HepG2 (cell line): ENCODE measurements around the gene ANKRD36C. TPM values are rescaled to one million over a fixed set of nuclear protein-coding genes. Genes with fewer than 3 reads are reported as not detected.
"Not testable (repeated sequence)": the region's sequence is repeated elsewhere in the genome, so short reads cannot be mapped to it uniquely, and the experiment has no call there.

Experiments
- ATAC-seq: fragments of 200-7000 bp; cut with Tn5 transposase; 3 replicates; pipeline ENCODE4 v1.9.1; 2020; ENCODE audit warnings: mild to moderate bottlenecking, moderate library complexity
- BruUV-seq: library from RNA; stranded (reverse); fragments of 400-500 nt; replicated peaks from 2 replicates; lab custom pipeline; 2021; lab: Mats Ljungman, UMichigan
- CTCF ChIA-PET: fragments of 300-600 bp; formaldehyde crosslinking; extraction: SDS; loops from one replicate; lab custom pipeline; 2021; ENCODE audit warnings: low total read pairs, inconsistent platforms, low intra/inter-chr PET ratio; lab: Yijun Ruan, JAX
- POLR2A ChIA-PET: fragments of 350-600 bp; sonication (Branson Sonifier 250); formaldehyde crosslinking; loops from one replicate; lab custom pipeline; 2020; ENCODE audit warnings: antibody characterized with exemption, inconsistent platforms; lab: Yijun Ruan, JAX
- DNase-seq: peaks from one replicate; pipeline ENCODE4 v3.0.0-alpha.2; 2015; ENCODE audit warnings: low spot score
- FAIRE-seq: peaks from 3 replicates; lab custom pipeline; 2011; peaks lifted over from hg19 to GRCh38; lab: Jason Lieb, UNC
- H2AFZ ChIP-seq: one replicate; pipeline ENCODE4 v1.6.1; 2011; ENCODE audit warnings: low read length, inconsistent platforms
- H3K27ac ChIP-seq: fragments of 300-600 bp; 3 replicates; pipeline ENCODE4 v1.8.0; 2011; ENCODE audit warnings: mixed run types, mild to moderate bottlenecking, mixed read lengths, low read length, inconsistent platforms; ENCODE audit not compliant: insufficient read depth; ENCODE audit errors: extremely low read length
- H3K27me3 ChIP-seq, 2 experiments: fragments of 200-600 bp in 1 of 2; 2 replicates in 1 of 2; 3 replicates in 1 of 2; pipeline versions ENCODE4 v1.6.0 to v1.8.0; 2011; ENCODE audit warnings: low read length in 2 of 2, mild to moderate bottlenecking in 2 of 2, moderate library complexity in 2 of 2, inconsistent platforms in 1 of 2; ENCODE audit not compliant: insufficient read depth in 2 of 2, control insufficient read depth in 1 of 2
- H3K36me3 ChIP-seq, 2 experiments: fragments of 200-600 bp in 1 of 2; replicated peaks in 1 of 2; 2 replicates in 1 of 2; 3 replicates in 1 of 2; pipeline versions ENCODE4 v1.5.1 to v1.8.0; 2011; ENCODE audit warnings: low read length in 2 of 2, inconsistent platforms in 1 of 2; ENCODE audit not compliant: insufficient read depth in 2 of 2, control insufficient read depth in 1 of 2
- H3K4me1 ChIP-seq: 2 replicates; pipeline ENCODE4 v1.5.1; 2012; ENCODE audit warnings: low read length, inconsistent platforms; ENCODE audit not compliant: insufficient read depth
- H3K4me2 ChIP-seq: 2 replicates; pipeline ENCODE4 v1.6.0; 2011; ENCODE audit warnings: low read depth, low read length, inconsistent platforms
- H3K4me3 ChIP-seq, 3 experiments: fragments of 200-600 bp in 1 of 3; sonication (generic), shearing (Covaris generic) in 1 of 3; replicated peaks in 1 of 3; 2 replicates each; pipeline ENCODE4 v1.5.1; 2011 to 2016; ENCODE audit warnings: low read length in 3 of 3, inconsistent platforms in 2 of 3, low read depth in 2 of 3, mild to moderate bottlenecking in 2 of 3, control low read depth in 1 of 3, mixed read lengths in 1 of 3; ENCODE audit not compliant: insufficient read depth in 1 of 3
- H3K79me2 ChIP-seq: one replicate; pipeline ENCODE4 v1.6.1; 2011; ENCODE audit warnings: low read length, inconsistent platforms; ENCODE audit not compliant: insufficient read depth
- H3K9ac ChIP-seq: 2 replicates; pipeline ENCODE4 v1.6.0; 2011; ENCODE audit warnings: mild to moderate bottlenecking, low read depth, low read length, inconsistent platforms; ENCODE audit not compliant: insufficient read depth
- H3K9me3 ChIP-seq: 2 replicates; pipeline ENCODE4 v1.5.1; 2012; ENCODE audit warnings: mild to moderate bottlenecking, low read length
- H4K20me1 ChIP-seq: 2 replicates; pipeline ENCODE4 v1.6.0; 2011; ENCODE audit warnings: inconsistent platforms, mild to moderate bottlenecking, low read length, moderate library complexity; ENCODE audit not compliant: insufficient read depth
- WGBS: methylation state at CpG from one replicate; pipeline ENCODE4 v1.1.6; 2017; ENCODE audit warnings: low lambda C conversion rate; 5-methylcytosine and 5-hydroxymethylcytosine counted together
- in situ Hi-C: cut with HindIII; loops from 2 replicates; pipeline ENCODE4 v1.10.0; 2017; ENCODE audit warnings: low pct_unique_long_range_greater_than_20kb; ENCODE audit not compliant: extremely low pct_ligation_motif_present
- intact Hi-C: fragments of 100-400 bp; cut with micrococcal nuclease; formaldehyde crosslinking; loops from one replicate; pipeline ENCODE4 v1.10.0; 2022; ENCODE audit not compliant: unreplicated experiment
- polyA plus RNA-seq, 8 experiments: library from polyadenylated mRNA; depleted of rRNA in 3 of 8; stranded (reverse) in 7 of 8; unstranded in 1 of 8; fragments of >200 nt; fragmentation: Illumina TruSeq in 4 of 8; extraction: Trizol in 4 of 8; gene quantifications; 2 replicates each; pipeline versions ENCODE4 v1.2.1 to v1.2.3, GENCODE V29; 2011 to 2016; ENCODE audit warnings: low read depth in 4 of 8, missing spikeins in 1 of 8, mixed read lengths in 1 of 8; ENCODE audit not compliant: insufficient read depth in 1 of 8
- total RNA-seq, 5 experiments: library from RNA; depleted of rRNA; stranded (reverse); fragments of >200 nt; fragmentation: Illumina TruSeq; extraction: Trizol; gene quantifications; 2 replicates each; pipeline ENCODE4 v1.2.3, GENCODE V29; 2016; ENCODE audit warnings: low read depth in 1 of 5

ANKRD36C gene
- total and polyA plus RNA-seq, 2 of the 13 experiments (the other 11 are each of a cell fraction or from before 2014, with no cell fraction given): 5.4 to 36.2 TPM

DNA sequence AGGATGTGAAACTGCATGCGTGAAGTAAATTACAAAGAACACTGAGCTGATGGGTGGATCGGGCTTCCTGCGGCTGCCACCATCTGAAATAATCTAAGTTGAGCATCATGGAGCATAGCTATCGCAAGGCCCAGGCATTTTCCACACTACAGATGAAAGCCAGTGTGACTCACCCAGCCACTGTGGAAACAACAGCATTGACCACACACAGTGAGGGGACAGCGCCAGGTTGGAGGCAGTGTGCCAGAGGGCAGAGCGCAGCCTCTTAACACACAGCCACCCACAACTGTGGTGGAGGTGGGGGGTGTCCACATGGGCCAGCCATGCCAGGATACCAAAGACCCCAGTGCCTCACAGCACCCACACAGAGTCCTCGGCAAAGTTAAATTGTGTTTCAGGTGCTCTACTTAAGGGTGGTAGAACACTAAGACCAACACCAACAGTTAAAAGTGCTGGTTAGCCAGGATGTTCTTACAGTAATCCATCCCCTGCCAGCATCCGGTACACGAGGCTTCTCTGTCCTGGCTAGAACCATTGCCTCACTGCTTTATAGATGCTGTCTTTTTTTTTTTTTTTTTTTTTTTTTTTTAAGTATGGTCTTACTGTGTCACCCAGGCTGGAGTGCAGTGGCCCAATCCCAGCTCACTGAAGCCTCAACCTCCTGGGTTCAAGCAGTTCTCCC is 28.4 kb upstream of the ANKRD36C start:
- H3K4me3 ChIP-seq, CTCF ChIA-PET, H3K79me2 ChIP-seq, ATAC-seq, H3K27me3 ChIP-seq, BruUV-seq, H3K4me1 ChIP-seq, DNase-seq, H2AFZ ChIP-seq, H3K9ac ChIP-seq, H3K36me3 ChIP-seq, FAIRE-seq, H3K4me2 ChIP-seq, H3K27ac ChIP-seq, H4K20me1 ChIP-seq, POLR2A ChIA-PET, H3K9me3 ChIP-seq: not testable (repeated sequence)
- in situ Hi-C loops: loop anchor here (25.0 kb wide), 1 partner anchor 92 kb away; the partner anchor contains the start of gene ADRA2B
- intact Hi-C loops: loop anchor here (10.0 kb wide), 2 partner anchors 95 to 155 kb away; partner anchors contain the start of gene ADRA2B
- 20% methylated on average over 2 of the region's 9 CpGs for WGBS

GRCh38 chr2:96016321-96016720 is 24.7 kb upstream of the ANKRD36C start:
- POLR2A ChIA-PET, H2AFZ ChIP-seq, H3K9me3 ChIP-seq, H3K36me3 ChIP-seq, H3K79me2 ChIP-seq, H3K27ac ChIP-seq, CTCF ChIA-PET, ATAC-seq, FAIRE-seq, H3K4me3 ChIP-seq, H3K4me1 ChIP-seq, H3K4me2 ChIP-seq, H4K20me1 ChIP-seq, H3K9ac ChIP-seq, BruUV-seq, intact Hi-C loops, H3K27me3 ChIP-seq, DNase-seq: not testable (repeated sequence)
- in situ Hi-C loops: loop anchor here (25.0 kb wide), 1 partner anchor 96 kb away; the partner anchor contains the start of gene ADRA2B
- 2% methylated on average over 4 of the region's 4 CpGs for WGBS

DNA sequence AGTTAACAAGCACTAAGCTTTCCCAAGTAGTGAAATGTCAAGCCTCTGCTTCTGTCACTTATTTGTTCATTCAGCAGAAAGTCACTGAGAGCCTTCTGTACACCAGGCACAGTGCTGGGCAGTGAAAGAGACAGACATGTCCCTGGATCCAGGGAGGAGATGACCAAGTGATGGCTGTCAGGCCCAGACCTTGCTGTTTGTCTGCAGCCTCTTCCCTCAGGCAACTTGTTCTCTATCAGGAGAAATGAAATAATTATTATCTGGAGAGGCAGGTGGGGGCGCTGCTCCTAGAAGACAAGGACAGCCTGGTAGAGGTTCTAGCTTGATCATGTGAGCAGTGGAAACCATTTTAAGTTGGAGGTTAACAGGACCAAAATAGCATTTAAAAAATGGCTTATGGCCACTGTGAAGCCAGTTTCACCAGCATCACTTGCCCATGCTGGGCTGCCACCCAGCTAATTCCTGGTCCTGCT is 21.2 kb upstream of the ANKRD36C start:
- H2AFZ ChIP-seq, intact Hi-C loops, H3K4me2 ChIP-seq, H3K79me2 ChIP-seq, DNase-seq, H3K27me3 ChIP-seq, ATAC-seq, CTCF ChIA-PET, H3K9me3 ChIP-seq, POLR2A ChIA-PET, H3K4me3 ChIP-seq, H3K27ac ChIP-seq, H3K36me3 ChIP-seq, H3K4me1 ChIP-seq, BruUV-seq, FAIRE-seq, H3K9ac ChIP-seq, H4K20me1 ChIP-seq: not testable (repeated sequence)
- WGBS: 10% methylated on average over 1 of the region's 1 CpG
- in situ Hi-C loops: loop anchor here (25.0 kb wide), 1 partner anchor 99 kb away; the partner anchor contains the start of gene ADRA2B

- DNase-seq, H3K4me2 ChIP-seq, H3K4me3 ChIP-seq, H2AFZ ChIP-seq, H3K9me3 ChIP-seq, H3K27me3 ChIP-seq, FAIRE-seq, BruUV-seq, ATAC-seq, H4K20me1 ChIP-seq, H3K79me2 ChIP-seq, H3K27ac ChIP-seq, H3K9ac ChIP-seq, POLR2A ChIA-PET, CTCF ChIA-PET, intact Hi-C loops, H3K4me1 ChIP-seq, H3K36me3 ChIP-seq: not testable (repeated sequence)
- in situ Hi-C loops: loop anchor here (25.0 kb wide), 1 partner anchor 100 kb away; the partner anchor contains the start of gene ADRA2B
- WGBS: 25% methylated on average over 8 of the region's 8 CpGs
Measured at GRCh38 chr2:96012086-96012791, 20.6 kb upstream of the ANKRD36C start.
